CD4-positive, alpha-beta T cell treated with Interleukin-6 at 100 ng/mL for 8 hours (primary cell): ENCODE results near the gene SHH.

Experiments
- DNase-seq: peaks from one replicate; pipeline ENCODE4 v3.0.0-alpha.2; 2020; ENCODE audit warnings: mixed read lengths, low spot score

SHH gene

DNA sequence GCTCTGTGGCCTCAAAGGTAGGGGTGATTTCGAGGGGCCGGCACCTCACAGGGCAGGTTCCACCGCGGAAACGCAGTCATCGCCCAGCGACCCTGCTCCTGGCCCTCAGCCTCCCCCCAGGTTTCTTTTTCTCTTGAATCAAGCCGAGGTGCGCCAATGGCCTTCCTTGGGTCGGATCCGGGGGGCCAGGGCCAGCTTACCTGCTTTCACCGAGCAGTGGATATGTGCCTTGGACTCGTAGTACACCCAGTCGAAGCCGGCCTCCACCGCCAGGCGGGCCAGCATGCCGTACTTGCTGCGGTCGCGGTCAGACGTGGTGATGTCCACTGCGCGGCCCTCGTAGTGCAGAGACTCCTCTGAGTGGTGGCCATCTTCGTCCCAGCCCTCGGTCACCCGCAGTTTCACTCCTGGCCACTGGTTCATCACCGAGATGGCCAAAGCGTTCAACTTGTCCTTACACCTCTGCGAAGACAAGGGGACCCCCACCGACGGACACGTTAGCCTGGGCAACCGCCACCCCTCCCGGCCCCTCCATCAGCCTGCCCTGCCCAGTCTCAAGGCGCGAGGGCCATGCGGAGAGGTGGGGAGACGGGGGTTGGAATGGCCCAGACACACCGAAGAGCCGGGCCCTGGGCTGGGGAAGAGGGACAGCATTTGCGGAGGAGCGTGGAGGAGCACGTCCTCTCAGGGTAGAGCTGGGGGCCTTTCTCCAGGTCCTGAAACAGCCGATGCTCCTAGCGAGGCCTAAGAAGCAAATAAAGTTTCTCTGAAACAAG is 6.0 kb downstream of the SHH start:
- DNase-seq: no peak

DNA sequence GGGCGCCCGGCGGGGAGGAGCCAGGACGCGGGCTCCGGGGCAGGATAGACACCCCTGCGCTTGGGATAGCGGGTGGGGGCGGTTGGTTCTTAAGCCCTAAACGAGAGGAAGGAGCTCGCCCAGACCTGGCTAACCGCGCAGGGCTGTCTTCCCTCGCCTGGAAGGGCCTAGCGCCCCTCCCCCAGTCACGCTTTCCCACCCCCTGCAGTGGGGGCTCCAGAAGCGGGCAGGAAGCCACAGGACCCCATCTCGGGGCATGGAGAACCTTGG is 6.5 kb downstream of the SHH start:
- DNase-seq: no peak

DNA sequence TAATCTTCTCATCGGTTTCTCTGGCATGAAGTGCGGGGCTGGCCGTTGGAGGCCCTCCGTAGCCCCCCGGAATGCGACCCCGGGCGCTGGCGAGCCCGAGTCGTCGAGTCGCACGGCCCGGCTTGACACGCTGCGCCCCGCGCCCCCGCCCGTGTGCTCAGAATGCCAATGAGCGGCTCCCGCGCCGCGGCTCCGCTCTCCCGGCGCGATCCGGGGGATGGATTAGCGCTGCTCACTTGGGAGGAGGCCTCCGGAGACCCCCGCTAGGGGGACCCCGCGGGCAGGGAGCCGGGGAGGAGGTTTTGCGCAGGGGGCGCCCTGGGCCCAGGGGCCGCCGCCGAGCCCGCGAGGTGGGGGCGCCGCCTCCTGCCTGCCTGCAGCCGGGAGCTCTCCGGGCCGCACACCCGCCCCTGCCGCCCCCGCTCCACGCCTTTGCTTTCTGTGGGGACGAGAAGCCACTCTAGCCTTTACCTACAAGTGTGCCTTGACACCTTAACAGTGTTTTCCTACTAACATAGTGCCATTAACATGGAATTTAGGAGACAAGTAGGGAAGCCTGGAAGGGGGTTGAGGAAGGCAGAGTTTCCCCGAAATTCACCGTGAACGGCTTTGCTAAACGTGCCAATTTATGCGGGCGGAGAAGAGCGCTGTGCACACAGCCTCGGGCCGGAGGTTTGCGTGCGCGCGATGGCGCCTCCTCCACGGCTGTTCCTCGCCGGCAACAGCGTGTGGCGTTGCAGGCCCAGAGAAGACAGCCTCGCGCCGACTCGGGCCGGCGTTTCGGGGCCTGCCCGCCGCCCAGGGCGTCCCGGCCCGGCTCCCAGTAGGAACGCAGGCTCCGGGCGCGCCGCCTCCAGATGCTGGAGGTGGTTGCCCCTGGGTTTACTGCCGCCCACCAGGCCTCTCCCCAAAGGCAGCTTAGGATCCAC is 7.1 kb downstream of the SHH start:
- no peak for DNase-seq

DNA sequence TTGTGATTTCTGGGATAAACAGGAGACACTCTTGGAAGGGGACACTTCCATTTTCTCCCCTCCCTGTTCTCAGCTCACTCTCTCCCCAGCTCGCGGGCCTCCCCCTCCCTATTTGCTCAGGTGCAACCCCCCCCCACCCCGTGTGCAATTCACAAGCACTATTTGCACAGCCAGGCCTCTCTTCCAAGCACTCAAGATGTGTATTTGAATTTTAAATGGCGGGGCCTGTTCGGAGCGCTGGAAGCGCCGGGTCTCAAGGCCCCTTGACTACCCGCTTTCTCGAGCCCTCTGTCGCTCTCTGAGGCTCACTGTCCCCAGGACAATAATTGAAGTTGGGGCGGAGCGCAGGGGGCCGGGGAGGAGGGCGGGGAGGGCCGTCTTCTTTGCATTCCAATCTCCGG is 7.8 kb downstream of the SHH start:
- DNase-seq: no peak

DNA sequence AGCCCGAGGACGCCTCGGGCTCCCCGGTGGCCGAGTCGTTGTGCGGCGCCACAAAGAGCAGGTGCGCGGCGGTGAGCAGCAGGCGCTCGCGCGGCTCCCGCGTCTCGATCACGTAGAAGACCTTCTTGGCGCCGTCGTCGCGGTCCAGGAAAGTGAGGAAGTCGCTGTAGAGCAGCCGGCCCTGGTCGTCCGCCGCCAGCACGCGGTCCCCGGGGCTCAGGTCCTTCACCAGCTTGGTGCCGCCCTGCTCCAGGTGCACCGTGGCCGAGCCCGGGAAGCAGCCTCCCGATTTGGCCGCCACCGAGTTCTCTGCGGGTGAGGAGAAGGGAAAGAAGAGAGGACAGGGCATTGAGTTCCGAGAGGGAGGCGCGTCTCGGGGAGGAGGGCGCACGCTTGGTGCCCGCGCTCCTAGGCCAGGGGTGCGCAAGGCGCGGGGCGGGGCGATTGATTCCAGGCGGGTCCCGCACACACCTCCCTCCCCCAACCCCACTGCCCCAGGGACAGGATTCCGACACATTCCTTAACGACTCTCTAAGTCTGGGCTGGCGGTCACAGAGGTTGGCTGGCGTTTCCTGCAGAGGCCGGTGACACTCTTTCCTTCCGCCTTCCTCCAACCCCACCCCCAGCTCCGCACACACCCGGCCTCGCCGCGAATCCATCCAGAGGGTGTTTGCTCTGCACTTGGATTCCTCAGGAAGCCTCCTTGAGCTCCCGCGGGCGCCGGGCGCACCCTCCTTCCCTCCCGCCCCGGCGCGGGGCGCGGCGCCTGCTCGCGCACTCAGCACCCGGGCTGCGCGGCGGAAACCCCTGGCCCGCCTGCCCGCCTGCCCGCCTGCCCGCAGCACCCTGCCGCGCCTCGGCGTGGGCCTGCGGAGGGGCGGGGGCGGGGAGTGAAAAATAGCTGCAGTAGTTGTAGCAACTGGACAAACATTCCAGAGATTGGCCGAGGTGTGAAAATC is 8.6 kb downstream of the SHH start:
- DNase-seq: no peak

DNA sequence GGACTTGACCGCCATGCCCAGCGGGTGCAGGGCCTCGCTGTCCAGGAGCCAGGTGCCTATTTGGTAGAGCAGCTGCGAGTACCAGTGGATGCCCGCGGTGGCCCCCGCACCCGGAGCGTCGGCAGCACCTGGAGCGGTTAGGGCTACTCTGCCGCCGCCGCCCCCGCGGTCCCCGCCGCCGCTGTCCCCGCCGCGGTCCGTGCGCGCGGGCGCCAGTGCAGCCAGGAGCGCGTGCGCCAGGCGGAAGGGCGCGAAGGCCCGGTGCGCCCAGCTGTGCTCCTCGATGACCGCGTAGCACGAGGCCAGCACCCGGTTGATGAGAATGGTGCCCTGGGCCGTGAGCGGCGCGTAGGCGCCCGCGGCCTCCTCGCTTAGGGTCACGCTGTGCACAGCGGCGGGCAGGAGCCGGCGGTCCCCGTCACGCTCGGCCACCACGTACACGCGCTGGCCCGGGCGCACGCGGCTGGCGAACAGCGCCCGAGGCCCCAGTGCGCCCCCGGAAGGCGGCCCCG is 9.3 kb downstream of the SHH start:
- DNase-seq: no peak

DNA sequence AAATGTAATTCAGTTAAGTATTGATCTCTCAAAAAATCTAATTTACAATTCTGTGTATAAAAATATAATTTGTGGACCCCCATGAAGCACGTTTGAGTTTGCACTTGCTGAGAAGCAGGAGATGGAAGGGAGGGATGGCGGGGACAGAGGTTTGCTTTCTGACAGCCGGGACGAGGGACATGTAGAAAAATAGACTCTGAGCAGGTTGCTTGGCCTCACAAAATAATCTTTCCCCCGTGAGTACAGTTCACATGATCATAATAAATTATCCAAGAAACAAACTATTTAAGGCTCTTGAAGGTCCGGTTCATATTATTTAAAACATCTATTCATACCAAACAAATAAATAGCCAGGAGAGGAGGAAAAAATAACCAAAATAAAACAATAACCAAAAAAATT is 10.0 kb downstream of the SHH start:
- DNase-seq: no peak

DNA sequence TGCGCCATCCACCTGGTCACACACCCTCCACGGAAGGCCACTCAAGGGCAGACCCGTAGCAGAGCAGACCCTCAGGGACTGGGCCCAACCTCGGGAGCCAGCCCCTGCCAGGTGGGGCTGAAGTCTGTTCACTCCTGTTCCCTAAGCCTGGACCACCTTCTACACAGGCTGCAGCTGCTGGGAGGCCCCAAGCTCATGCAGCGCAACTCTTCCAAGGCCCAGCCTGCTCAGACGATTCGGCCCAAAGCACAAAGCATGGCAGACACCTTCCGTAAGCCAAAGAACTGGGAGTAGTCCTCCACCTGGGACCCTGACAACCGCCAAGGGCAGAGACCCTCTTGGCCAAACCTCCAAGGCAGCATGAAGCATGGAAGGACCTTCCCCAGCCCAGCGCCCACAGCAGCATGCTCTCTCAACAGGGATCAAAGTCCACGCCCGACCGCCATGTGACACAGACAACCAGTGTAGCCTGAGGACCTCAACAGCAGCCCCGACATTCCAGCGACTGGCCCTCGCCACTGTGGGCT is 11.5 kb downstream of the SHH start:
- DNase-seq: no peak

DNA sequence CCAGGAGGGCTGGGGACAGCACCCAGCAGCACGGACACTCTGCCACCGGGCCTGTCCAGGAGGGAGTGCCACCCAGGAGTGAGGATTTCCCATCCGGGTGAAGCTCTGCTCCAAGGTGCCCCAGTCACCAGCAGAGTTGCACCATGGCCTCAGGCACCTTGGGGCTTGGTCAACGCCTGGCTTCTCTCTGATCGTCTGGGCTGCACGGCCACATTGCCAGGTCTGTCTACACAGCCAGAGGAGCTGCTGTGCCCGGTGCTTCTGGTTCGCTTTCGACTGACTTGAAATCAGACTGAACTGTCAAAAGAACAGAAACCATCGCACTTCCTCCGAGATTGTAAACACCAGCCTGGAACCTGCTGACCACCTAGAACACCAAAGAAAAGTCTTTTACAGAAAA is 12.0 kb downstream of the SHH start:
- no peak for DNase-seq

DNA sequence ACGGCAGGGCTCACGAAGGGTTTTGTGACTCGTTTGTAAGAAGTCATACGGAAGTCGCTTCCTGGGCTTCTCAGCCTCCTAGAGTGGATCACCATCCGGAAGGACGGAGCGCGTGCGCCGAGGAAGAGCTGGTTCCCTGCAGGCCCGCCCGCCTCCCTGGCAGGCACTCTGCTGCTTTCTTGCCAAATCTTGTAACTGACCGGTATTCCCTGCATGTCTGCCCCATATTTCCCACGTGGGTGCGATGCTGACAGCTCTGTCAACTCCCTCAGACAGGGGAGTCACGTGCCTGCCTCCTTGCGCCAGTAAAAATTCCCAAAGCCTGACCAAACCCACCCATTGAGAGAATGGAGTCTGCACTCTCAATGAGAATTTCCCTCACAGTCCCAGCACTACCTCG is 12.7 kb downstream of the SHH start:
- DNase-seq: no peak

DNA sequence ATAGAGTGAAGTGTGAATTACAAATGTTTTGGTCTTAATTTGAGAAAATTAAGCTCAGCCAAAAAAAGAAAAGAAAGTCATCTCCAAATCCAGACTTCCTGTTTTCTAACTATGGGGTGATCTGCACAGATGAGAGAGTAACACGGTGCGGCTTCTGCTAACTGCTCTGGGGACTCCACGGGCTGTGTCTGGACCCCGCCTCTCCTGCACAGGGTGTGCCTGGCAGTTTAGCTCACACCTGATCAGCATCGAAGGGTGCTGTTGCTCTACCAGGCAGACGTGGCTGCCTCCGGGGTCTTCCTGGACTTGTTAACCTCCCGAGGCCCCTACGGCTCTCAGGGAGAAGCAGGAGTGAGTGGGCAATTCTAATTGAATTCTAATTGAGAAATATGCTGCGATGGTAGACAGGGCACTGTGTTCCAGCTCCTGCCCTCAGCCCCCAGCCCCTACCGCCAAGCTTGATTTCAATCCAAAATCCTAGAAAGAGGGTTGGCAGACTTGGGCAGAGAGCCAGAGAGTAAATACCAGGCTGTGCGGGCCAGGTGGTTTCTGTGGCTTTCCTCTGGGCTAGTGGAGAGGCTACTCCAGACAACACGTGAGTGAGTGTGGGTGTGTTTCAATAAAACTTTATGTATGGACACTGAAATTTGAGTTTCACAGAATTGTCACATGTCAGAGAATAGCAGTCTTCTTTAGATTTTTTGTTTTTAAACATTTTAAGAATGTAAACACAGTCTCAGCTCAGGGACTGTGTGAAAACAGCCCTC is 13.4 kb downstream of the SHH start:
- DNase-seq: no peak

DNA sequence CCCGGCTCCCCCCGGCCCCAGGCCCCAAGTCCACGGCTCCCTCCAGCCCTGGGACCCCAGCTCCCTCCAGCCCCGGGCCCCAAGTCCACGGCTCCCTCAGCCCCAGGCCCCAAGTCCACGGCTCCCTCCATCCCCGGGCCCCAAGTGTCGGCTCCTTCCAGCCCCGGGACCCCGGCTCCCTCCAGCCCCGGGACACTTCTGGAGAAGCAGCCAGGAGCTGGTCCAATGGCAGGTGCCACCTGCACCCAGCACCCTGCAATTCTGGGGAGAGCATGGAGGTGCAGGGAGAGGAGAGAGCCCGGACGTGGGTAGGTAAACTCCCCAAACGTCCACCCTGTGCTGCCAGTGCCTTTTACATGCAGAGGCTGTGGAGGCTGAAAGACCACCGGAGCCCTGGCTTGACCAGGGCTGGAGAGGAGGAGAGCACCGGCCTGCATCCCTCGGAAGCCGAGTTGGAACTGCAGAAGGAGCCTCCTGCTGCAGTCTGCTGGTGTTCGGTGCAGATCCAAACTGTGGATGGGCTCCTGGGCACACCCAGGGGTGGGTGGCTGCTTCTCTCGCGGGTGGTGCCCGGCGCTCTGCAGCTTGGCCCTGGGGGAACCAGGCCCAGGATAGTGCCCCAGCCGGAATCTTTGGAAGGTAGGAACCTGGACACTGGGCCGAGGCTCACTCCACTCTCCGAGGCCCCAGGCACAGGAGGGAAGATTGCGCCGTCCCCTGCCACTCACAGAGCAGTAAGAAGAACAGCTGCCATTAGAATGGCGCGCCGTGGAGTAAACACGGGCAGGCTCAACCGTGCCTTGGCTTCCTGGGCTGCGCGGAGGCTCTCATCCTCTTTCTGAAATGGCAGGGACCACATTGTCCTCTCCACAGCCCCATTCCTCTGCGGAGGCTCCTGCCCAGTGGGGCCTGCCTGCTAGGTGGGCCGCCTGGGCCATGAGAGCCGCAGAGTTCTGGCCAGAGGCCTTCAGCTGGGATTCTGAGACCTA is 14.7 kb downstream of the SHH start:
- DNase-seq: no peak

DNA sequence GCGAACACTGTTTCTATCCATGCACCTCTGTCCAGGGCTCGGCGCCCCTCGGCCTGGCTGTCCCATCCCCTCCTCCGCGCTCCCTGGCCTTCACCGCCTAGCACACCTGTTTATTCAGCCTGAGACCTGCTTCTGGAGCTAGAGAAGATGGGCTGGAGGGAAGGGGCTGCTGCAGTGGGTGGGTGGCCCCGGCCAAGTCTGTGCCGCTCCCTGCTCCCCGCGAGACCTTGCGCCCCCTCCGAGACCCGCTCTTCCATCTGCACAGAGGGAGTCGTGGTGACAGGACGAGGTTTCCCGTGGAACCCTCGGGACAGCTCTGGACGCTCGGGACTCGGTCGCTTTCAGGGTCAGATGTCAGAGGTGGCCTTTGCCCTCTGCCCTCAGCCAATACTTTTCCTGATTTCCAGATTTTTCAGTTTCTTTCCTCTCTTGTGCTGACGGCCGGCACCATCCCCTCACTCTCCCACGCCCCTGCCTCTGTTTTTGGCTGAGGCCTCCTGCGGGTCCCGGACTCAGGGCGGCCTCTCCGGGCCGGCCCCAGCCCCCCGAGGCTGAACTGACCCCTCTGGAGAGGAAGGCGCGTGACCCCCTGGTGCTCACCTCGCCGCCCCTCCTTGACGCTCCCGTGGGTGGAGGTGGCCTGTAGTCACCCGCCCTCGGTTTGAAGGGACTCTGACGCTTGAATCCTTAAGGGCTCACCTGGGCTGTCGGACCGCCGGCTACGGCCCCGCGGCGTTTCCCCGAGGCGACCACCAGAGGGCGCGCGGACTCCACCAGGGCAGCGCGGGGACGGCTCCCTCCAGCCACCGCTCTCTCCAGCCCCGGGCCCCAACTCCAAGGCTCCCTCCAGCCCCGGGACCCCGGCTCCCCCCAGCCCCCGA is 15.6 kb downstream of the SHH start:
- DNase-seq: peak; percentile 47

DNA sequence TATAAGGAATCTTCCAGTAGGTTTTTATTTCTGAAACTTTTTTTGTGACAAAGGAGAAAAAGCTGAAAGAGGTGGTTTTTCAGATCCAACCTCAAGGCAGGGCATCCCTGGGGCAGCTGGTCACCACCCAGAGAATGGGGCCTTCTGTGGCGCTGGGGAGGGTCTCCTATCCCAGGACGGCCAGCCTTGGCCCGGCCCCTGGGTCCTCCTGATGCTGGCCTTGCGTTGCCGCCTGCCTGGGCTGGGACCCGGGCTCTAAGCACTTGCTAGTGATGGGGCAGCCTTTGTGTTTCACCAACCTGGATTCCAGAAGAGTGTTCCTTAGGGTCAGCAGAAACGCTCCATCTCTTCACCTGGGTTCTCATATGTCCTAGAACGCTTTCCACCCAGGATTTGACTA is 16.3 kb downstream of the SHH start:
- DNase-seq: no peak

DNA sequence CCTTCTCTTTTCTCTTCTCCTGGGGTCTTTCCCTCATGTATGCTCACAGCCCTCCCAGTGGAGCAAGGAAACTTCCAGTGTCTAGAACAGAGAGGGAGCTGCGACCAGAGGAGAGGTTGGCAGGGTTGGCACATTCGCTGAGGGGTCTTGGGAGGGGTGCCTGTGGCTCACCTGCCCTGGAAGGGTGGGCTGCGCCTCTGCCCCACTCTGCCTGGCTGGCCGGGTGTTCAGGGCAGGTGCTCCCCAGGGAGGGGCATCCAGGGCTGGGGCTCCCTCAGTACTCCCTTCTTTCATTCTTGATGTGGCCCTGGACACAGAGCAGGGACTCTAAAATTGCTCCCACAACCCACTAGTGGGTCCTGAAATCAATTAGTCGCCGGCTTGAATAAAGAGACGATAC is 16.9 kb downstream of the SHH start:
- DNase-seq: no peak

DNA sequence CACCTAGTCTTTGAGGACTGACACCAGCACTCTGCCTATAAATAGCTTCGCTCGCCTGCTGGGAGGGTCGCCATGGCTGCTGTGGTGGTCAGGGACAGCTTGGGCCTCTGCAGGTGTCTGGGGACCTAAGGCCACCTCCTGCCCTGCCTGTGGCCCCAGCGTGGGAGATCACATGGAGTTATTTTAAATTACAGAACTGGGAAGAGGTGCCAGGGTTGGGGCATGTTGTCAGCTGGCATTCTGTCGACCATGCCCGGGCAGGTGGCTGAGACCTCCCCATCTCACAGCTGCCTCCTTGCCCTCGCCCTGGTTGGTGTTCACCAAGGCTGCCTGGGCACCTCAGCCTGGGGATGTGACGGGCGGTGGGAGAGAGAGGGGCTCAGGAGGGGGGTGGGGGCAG is 18.1 kb downstream of the SHH start:
- DNase-seq: no peak

DNA sequence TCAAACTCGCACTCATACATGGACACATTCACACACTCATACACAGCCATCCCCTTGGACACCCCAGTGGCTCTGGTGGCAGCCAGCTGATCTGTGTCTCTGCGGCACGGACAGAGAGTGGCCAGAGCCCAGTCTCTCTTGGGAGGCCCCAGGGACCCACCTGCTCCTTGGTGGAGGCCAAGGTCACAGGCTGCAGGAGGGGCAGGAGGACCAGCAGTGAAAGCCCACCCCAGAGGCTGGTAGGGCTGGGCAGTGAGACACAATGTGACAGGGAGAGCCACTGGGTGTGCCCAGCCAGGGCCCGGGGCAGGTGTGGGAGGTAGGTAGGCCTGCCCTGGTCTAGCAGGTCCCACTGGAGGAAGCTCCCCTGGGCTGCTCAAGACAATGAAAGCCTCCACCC is 18.5 kb downstream of the SHH start:
- no peak for DNase-seq

DNA sequence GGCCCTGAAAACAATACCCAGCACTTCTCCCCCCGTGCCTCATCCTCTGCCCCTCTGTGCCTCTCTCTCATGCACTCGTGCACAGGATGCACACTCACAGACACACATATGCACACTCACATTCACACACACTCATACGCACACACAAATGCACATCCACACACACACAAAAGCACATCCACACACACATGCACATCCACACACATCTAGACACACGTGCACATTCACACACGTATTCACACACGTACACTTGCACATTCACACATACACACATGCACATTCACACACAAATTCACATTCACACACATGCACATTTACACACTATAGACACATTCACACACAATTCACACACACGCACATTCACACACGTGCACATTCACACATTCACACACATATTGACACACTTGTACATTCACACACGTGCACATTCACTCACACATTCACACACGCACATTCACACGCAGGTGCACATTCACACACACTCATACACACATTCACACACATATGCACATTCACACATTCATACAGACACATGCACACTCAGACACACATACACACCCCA is 19.2 kb downstream of the SHH start:
- DNase-seq: no peak
